ENCODE results near the gene SETDB1.
A peak's percentile ranks its signal among the peaks of the same experiment; 100 is the strongest.

The SETDB1 gene

DNA sequence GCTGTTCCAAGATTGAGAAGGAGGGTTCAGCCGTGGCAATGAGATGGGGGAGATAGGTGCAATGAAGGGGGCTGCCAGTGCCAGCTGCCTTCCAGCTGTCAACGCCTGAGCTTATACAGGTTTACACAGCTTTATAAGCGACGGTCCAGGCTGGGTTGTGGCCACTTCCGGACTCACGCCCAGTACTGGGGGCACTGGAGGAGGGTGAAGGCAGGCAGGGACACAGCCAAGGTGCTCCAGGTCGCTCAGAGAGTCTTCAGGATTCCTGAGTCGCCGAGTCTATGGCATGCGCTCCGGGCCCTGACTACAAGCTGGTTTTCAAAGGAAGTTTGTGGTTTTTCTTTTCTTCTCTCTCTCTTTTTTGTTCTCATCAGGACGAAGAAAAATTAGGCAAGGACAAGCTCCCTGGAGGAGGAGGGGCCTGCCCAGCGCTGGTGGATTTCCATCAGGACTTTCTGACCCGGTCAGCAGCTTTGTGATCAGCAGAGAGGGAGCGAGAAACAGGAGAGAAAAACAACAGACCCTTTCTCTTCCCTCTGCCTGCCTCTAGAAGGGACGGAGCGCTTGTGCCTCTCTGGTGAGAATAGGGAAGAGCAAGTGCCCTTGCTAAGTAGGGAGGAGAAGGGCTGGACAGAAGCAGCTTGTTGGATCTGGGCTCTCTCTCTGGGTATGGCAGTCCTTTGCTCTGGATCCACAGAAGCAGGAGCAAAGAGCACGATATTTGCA is 80.3 kb downstream of the SETDB1 start, which contains the start of gene MINDY1:
Gene MINDY1 (minus strand): TSS at position 576 of the 726 bp plus-strand sequence. CDS start 4,285 bp downstream, outside the sequence.
- DNase-seq: no peak

DNA sequence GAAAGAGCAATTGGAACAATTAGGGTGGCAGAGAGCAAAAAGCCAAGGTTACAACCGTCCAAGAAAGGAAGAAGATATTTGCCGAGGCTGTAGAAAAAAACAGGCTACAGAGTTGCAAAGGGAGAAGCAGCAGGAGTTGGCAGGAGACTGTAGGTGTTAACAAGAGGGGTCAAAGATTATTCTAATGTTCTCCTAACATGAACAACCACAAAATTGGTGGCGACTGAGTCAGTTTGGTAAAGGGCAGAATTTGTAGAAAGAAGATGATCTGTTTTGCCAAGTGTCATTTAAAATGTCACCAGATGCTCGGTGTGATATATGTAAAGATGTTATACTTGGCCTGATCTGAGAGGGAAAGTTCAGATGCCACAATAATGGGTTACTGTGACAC is 81.7 kb downstream of the SETDB1 start:
- no peak for DNase-seq

- DNase-seq: peak; percentile 96
These were observed 82.4 kb downstream of the SETDB1 start, which contains the start of gene PRUNE1 for GRCh38 chr1:151008244-151009205. Gene PRUNE1 (plus strand): TSS chr1:151008449. CDS start chr1:151008633, 184 bp downstream.

- no peak for DNase-seq
These were observed 83.0 kb downstream of the SETDB1 start for GRCh38 chr1:151009206-151009587.

DNA sequence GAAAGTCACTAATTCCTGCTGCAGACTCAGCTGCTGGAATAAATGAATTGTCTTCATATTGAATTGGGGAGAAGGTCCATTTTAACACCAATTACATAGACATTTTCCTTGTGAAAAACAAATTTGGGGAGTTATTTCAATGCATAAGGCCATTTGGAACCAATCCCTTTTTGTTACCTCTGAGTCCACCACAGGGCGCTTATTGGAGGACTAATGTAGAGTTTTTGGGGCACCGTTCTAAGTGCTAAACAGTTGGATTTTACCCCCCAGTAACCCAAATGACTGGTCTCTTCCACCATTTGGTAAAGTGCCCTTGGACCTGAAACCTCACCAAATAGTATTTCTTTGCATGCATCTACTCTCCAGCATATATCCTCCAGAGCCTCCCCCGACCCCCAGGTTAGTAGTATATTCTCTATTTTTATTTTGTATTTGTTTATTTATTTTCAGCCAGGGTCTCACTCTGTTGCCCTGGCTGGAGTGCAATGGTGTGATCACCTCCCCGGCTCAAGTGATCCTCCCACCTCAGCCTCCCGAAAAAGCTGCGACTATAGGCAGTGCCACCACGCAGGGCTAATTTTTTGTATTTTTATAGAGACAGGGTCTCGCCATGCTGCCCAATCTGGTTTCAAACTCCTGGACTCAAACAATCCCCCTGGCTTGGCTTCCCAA is 83.6 kb downstream of the SETDB1 start:
- DNase-seq: no peak

DNA sequence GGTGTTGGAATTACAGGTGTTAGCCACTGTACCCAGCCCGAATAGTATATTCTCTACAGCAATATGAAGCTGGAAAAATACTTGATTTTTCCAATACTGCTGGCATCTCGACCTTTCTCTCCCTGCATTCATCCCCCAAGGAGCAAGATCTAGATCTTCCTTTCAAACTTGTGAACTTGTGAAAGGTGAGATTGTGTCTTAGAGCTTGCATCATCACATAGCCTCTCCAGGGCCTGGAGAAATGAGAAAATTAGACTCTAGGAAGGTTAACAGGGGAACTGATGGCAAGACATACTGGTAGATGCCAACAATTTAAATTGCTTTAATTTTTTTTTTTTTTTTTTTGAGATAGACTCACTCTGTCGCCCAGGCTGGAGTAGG is 84.2 kb downstream of the SETDB1 start:
- no peak for DNase-seq

- no peak for DNase-seq
These were observed 85.1 kb downstream of the SETDB1 start for GRCh38 chr1:151011154-151011850.

- no peak for DNase-seq
These were observed 86.7 kb downstream of the SETDB1 start for GRCh38 chr1:151012684-151013471.

GRCh38 chr1:151013518-151013917 is 87.4 kb downstream of the SETDB1 start:
- no peak for DNase-seq

Measured in stimulated activated CD4-positive, alpha-beta T cell treated with anti-CD3 and anti-CD28 coated beads, Interleukin-12 subunit alpha, Interleukin-12 subunit beta, amount 100 ng/mL, for 4 hours (primary cell).